ENCODE data around the gene CDKL5. TPM values are rescaled to one million over a fixed set of nuclear protein-coding genes. Genes with fewer than 3 reads are reported as not detected.

The CDKL5 gene
- total RNA-seq, 1 experiment from 2014 or later, result 1.2 TPM

DNA sequence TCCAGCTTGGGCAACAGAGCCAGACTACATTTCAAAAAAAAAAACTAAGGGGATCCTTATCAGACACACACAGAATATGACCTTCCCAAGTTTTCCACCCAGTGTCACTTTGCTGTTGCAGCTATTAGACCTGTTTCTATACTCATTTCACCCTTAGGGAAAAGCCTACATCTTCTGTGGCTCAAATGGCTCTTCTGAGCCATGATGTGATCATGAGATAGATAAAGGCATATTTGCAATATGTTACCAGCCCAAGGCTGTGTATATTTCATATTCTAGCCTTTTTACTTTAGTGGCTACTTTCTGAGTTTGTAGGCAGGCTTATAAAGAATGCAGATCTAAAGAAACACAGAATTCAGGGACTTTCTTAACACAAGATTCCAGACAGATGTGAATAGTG is 227.2 kb downstream of the CDKL5 start:
- Histone ChIP-seq H3K36me3 (ENCODE audit: control insufficient read depth, insufficient read depth, low read length) (no peaks in the 10 kb centered on the region), H3K4me3 (ENCODE audit: low read depth in 2 of 2, low read length in 2 of 2) (no peak overlapping the region), H3K27ac (ENCODE audit: low read length) (no peak overlapping the region), H3K9me3 (ENCODE audit: control insufficient read depth, insufficient read depth, low read depth, low read length) (no peaks in the 10 kb centered on the region), H3K27me3 (ENCODE audit: control insufficient read depth, insufficient read depth, low read length) (no peaks in the 10 kb centered on the region), H3K4me1 (ENCODE audit: control insufficient read depth, insufficient read depth, low read length) (no peaks in the 10 kb centered on the region)
- CTCF ChIA-PET, result no interaction called here
- no peak for TF ChIP-seq POLR2AphosphoS5 (IDR thresholded peaks at IDR 0.05; ENCODE audit: low read depth, low read length)
- TF ChIP-seq SIN3A (IDR thresholded peaks at IDR 0.05; ENCODE audit: borderline replicate concordance, insufficient read depth, low read depth, low read length), result no peak
- no peak for TF ChIP-seq TCF7L2 (IDR thresholded peaks at IDR 0.05; ENCODE audit: low read depth, low read length)
- TF ChIP-seq, protein P1, sequence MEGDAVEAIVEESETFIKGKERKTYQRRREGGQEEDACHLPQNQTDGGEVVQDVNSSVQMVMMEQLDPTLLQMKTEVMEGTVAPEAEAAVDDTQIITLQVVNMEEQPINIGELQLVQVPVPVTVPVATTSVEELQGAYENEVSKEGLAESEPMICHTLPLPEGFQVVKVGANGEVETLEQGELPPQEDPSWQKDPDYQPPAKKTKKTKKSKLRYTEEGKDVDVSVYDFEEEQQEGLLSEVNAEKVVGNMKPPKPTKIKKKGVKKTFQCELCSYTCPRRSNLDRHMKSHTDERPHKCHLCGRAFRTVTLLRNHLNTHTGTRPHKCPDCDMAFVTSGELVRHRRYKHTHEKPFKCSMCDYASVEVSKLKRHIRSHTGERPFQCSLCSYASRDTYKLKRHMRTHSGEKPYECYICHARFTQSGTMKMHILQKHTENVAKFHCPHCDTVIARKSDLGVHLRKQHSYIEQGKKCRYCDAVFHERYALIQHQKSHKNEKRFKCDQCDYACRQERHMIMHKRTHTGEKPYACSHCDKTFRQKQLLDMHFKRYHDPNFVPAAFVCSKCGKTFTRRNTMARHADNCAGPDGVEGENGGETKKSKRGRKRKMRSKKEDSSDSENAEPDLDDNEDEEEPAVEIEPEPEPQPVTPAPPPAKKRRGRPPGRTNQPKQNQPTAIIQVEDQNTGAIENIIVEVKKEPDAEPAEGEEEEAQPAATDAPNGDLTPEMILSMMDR (IDR thresholded peaks at IDR 0.05), result no peak
- TF ChIP-seq, protein P2, sequence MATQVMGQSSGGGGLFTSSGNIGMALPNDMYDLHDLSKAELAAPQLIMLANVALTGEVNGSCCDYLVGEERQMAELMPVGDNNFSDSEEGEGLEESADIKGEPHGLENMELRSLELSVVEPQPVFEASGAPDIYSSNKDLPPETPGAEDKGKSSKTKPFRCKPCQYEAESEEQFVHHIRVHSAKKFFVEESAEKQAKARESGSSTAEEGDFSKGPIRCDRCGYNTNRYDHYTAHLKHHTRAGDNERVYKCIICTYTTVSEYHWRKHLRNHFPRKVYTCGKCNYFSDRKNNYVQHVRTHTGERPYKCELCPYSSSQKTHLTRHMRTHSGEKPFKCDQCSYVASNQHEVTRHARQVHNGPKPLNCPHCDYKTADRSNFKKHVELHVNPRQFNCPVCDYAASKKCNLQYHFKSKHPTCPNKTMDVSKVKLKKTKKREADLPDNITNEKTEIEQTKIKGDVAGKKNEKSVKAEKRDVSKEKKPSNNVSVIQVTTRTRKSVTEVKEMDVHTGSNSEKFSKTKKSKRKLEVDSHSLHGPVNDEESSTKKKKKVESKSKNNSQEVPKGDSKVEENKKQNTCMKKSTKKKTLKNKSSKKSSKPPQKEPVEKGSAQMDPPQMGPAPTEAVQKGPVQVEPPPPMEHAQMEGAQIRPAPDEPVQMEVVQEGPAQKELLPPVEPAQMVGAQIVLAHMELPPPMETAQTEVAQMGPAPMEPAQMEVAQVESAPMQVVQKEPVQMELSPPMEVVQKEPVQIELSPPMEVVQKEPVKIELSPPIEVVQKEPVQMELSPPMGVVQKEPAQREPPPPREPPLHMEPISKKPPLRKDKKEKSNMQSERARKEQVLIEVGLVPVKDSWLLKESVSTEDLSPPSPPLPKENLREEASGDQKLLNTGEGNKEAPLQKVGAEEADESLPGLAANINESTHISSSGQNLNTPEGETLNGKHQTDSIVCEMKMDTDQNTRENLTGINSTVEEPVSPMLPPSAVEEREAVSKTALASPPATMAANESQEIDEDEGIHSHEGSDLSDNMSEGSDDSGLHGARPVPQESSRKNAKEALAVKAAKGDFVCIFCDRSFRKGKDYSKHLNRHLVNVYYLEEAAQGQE (IDR thresholded peaks at IDR 0.05; ENCODE audit: insufficient read depth in 1 of 2, low read depth in 2 of 2, low read length in 1 of 2), result no peak
- DNase-seq (ENCODE audit: low read depth, low spot score) (no peak), ATAC-seq (no peak)
- no TSS peak for BruUV-seq (replicated peaks)
- in situ Hi-C loops (cut with HindIII; ENCODE audit: low pct_unique_long_range_greater_than_20kb, low sequenced_read_pairs) (no loop called here), intact Hi-C loops (cut with micrococcal nuclease; ENCODE audit: unreplicated experiment) (no loop called here)
- POLR2A ChIA-PET, result interaction anchor here (0.6 kb wide), 1 partner anchor 655 kb away, joined by 3 read pairs; no protein-coding TSS in a partner anchor

DNA sequence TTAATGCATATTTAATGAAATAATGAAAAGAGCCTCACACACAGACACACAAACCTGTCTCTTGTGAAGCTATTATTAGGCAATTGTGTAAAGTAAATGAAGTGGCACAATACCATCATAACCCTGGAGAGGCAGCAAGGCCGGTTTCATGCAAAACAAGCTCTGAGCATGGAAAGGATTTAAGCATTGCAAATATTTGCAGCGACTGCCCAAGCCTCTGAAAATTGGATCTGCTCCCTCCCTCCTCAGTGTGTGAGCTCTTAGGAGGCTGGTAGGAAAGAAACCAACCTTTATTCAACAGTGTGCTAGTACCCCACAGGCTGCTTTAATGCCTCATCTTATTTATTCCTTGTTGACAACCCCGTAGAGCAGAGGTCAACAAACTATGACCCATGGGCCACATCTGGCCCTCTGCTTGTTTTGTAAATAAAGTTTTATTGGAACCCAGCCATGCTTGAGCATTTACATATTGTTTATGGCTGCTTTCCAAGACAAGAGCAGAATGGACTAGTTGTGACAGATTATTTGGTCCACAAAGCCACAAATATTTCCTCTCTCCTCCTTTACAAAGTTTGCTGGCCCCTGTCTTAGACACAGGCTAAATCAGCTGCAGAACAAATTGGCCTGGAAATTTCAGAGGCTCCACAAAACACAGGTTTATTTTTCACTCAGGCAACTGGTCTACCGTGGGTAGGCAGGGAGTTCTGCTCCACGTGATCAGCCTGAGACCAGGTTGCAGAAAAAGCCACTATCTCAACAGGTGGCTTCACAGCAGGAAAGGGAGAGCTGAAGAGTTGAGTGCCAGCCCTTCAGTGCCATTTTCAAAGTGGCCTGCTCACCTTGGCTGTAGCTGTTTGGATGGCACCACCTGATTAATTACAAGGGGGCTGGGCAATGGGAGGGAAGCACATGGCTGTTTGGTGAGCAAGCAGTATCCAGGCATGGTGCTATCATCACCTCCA is 229.7 kb downstream of the CDKL5 start:
- CTCF ChIA-PET, result no interaction called here
- Histone ChIP-seq H3K9me3 (ENCODE audit: control insufficient read depth, insufficient read depth, low read depth, low read length) (no peaks in the 10 kb centered on the region), H3K4me3 (ENCODE audit: low read depth in 2 of 2, low read length in 2 of 2) (no peak overlapping the region), H3K36me3 (ENCODE audit: control insufficient read depth, insufficient read depth, low read length) (no peaks in the 10 kb centered on the region), H3K27ac (ENCODE audit: low read length) (no peak overlapping the region), H3K4me1 (ENCODE audit: control insufficient read depth, insufficient read depth, low read length) (no peaks in the 10 kb centered on the region), H3K27me3 (ENCODE audit: control insufficient read depth, insufficient read depth, low read length) (no peaks in the 10 kb centered on the region)
- TF ChIP-seq TCF7L2 (IDR thresholded peaks at IDR 0.05; ENCODE audit: low read depth, low read length) (no peak), SIN3A (IDR thresholded peaks at IDR 0.05; ENCODE audit: borderline replicate concordance, insufficient read depth, low read depth, low read length) (no peak), POLR2AphosphoS5 (IDR thresholded peaks at IDR 0.05; ENCODE audit: low read depth, low read length) (no peak)
- TF ChIP-seq, protein P1 (IDR thresholded peaks at IDR 0.05), result no peak
- TF ChIP-seq, protein P2 (IDR thresholded peaks at IDR 0.05; ENCODE audit: insufficient read depth in 1 of 2, low read depth in 2 of 2, low read length in 1 of 2), result no peak
- intact Hi-C loops (cut with micrococcal nuclease; ENCODE audit: unreplicated experiment) (no loop called here), in situ Hi-C loops (cut with HindIII; ENCODE audit: low pct_unique_long_range_greater_than_20kb, low sequenced_read_pairs) (no loop called here)
- POLR2A ChIA-PET, result no interaction called here
- DNase-seq (ENCODE audit: low read depth, low spot score) (no peak), ATAC-seq (no peak)
- no TSS peak for BruUV-seq (replicated peaks)

Data from Panc1 (cell line).